ENCODE measurements around the gene ALK.

The ALK gene

GRCh38 chr2:29325544-29325943 is 595.8 kb downstream of the ALK start:
- no peak for DNase-seq (ENCODE audit: low read depth, low spot score)

GRCh38 chr2:29323961-29324360 is 597.4 kb downstream of the ALK start:
- DNase-seq (ENCODE audit: low read depth, low spot score): no peak

- DNase-seq (ENCODE audit: low read depth, low spot score): no peak
Observed at GRCh38 chr2:29323301-29323700, 598.1 kb downstream of the ALK start.

- no peak for DNase-seq (ENCODE audit: low read depth, low spot score)
Observed at GRCh38 chr2:29322011-29322410, 599.4 kb downstream of the ALK start.

GRCh38 chr2:29317801-29318485 is 603.4 kb downstream of the ALK start:
- no peak for DNase-seq (ENCODE audit: low read depth, low spot score)

GRCh38 chr2:29317077-29317517 is 604.3 kb downstream of the ALK start:
- DNase-seq (ENCODE audit: low read depth, low spot score): no peak

- DNase-seq (ENCODE audit: low read depth, low spot score): no peak
Observed at GRCh38 chr2:29314816-29315571, 606.4 kb downstream of the ALK start.

DNA sequence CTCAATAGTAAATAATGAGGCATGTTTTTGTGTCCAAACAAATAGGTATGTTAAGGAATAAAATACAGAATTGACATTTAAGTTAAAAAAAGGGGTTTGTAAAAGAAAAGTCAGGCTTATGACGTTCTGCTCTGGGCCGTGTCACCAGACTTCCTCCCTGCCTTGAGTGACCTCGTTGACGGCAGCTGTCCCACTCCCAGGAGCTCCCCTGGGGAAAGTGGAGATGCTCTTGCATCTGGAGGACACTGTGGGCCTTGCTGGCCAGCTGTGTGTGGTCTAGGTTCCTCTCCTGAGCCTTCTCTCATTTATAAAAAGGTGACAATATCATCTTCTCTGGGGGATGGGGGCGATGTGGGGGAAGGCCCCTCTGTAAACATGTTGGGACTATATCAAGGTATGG is 609.9 kb downstream of the ALK start:
- no peak for DNase-seq (ENCODE audit: low read depth, low spot score)

DNA sequence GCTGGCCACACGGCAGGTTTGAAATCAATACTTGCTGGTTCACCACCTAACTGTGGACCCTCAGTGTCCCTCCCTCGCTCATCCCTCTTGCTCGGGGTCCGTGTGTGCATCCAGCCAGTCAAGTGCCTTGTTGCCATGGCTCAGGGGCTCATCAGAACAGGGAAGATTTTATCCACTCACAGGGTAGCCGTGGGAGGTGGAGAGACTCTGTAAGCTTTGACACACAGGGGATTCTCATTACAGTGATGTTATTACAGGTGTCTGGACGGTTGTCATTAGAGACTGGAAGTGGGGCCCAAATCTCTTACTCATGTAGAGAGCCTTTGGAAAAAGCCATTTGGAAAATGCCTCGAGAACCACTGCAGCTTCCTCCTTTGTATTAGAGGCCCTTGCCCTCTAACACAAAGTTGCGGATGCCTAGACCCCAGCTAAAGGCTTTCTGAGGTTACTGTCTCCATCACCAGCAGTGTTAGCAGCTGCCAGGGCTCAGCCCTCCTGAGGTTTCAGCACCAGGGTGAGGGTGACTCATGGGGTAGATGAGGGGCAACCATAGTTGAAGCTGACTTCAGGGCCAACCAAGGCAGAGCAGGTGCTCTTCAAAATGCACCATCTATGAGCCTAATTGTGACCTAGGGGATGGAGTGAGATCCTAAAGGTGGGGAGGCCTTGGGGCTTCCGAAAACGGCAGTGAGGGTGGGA is 610.6 kb downstream of the ALK start:
- no peak for DNase-seq (ENCODE audit: low read depth, low spot score)

- no peak for DNase-seq (ENCODE audit: low read depth, low spot score)
Observed at GRCh38 chr2:29309090-29310029, 612.0 kb downstream of the ALK start.

GRCh38 chr2:29308366-29308765 is 613.0 kb downstream of the ALK start:
- DNase-seq (ENCODE audit: low read depth, low spot score): no peak

DNA sequence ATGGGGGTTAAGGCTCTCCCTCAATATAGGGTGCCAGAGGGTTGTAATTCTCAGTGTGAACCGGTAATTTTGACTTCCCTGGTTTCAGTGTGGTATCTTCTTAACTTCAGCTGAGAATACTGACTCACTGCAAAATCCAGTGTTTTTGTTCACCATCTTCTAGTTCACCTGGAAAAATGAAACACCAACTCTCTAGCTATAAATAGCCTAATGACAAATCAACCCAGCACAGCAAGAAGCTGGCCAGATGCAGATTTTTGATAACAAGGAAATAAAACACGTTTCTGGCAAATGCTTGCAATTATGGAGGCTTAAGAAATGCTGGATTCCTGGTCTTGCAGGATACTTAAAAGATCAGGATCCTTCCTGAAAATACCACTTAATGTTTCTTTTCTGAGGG is 613.9 kb downstream of the ALK start:
- DNase-seq (ENCODE audit: low read depth, low spot score): no peak

DNA sequence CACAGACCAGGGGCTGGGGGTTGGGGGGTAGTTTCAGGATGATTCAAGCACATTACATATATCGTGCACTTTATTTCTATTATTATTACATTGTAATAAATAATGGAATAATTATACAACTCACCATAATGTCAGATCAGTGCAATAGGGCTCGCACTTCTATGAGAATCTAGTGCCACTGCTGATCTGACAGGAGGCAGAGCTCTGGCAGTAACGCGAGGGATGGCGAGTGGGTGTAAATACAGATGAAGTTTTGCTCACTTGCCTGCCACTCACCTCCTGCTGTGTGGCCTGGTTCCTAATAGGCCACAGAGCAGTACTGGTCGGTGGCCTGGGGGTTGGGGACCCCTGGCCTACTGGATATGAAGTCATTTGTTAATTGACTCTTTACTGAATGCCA is 615.6 kb downstream of the ALK start:
- no peak for DNase-seq (ENCODE audit: low read depth, low spot score)

GRCh38 chr2:29304399-29305060 is 616.9 kb downstream of the ALK start:
- DNase-seq (ENCODE audit: low read depth, low spot score): no peak

- DNase-seq (ENCODE audit: low read depth, low spot score): no peak
Observed at GRCh38 chr2:29296585-29296984, 624.8 kb downstream of the ALK start.

- no peak for DNase-seq (ENCODE audit: low read depth, low spot score)
Observed at GRCh38 chr2:29295845-29296244, 625.5 kb downstream of the ALK start.

- no peak for DNase-seq (ENCODE audit: low read depth, low spot score)
Observed at GRCh38 chr2:29293830-29294438, 627.5 kb downstream of the ALK start.

GRCh38 chr2:29290293-29291047 is 630.9 kb downstream of the ALK start:
- peak; percentile 68 for DNase-seq (ENCODE audit: low read depth, low spot score)

- DNase-seq (ENCODE audit: low read depth, low spot score): no peak
Observed at GRCh38 chr2:29284671-29285070, 636.7 kb downstream of the ALK start.

DNA sequence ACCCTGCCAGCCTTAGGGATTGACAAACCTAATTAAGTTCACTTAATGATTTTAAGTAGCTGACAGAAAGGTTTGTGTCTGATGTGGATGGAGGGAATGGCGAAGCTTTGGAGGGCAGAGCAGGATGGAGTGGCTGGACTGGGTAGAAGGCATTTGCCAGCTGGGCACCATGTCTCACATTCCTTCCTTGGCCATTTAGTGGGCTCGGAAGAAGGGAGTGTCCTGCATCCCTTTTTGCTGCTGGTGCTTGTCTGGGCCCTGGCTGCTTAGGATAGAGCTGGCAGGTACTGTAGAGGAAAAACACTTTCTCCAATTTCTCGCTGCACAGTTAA is 639.5 kb downstream of the ALK start:
- no peak for DNase-seq (ENCODE audit: low read depth, low spot score)
